ENCODE measurements around the gene NUP153. TPM values are rescaled to one million over a fixed set of nuclear protein-coding genes. Genes with fewer than 3 reads are reported as not detected.

The NUP153 gene
- total RNA-seq, 1 donor from 2014 or later, result 68.7 TPM

DNA sequence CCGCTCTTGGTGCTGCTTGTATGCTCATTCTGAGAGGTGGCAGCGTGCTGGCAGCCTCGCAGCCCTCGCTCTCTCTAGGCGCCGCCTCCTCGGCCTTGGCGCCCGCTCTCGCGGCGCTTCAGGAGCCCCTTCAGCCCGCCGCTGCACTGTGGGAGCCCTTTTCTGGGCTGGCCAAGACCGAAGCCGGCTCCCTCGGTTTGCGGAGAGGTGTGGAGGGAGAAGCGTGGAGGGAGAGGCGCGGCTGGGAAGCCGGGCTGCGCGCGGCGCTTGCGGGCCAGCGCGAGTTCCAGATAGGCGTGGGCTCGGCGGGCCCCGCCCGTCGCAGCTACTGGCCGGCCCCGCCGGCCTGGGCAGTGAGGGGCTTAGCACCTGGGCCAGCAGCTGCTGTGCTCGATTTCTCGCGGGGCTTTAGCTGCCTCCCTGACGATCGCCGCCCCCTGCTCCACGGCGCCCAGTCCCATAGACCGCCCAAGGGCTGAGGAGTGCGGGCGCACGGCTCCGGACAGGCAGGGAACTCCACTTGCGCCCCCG lies 126.1 kb downstream of the NUP153 start:
- Histone ChIP-seq H2AFZ (replicated peaks) (no peak overlapping the region), H3K9ac (no peak overlapping the region)

DNA sequence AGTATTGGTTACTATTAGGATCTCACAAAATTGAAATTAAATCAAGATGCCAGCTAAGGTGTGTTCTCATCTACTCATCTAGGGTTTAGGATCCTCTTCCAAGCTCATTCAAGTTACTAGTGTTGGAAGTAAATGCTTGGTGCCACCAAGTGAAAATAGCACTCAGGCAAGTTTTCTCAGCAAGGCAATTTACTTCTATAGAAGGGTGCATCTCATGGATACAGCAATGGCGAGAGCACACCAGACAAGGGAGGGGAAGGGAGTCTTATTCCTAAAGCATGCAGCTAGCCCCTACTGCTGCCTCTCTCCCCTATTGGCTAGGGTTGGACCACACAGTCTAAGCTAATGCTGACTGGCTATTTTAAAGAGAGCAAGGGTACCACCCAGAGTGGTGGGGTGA lies 129.7 kb downstream of the NUP153 start:
- Histone ChIP-seq H4K20me1 (ENCODE audit: low read depth) (no peaks in the 10 kb centered on the region), H3F3A (ENCODE audit: low read depth) (no peaks in the 10 kb centered on the region), H3K27ac (no peak overlapping the region), H3K9ac (no peak overlapping the region), H3K4me2 (no peak overlapping the region), H3K36me3 (no peaks in the 10 kb centered on the region), H3K79me2 (ENCODE audit: low read depth) (no peaks in the 10 kb centered on the region), H2AFZ (replicated peaks) (no peak overlapping the region), H3K4me3 (no peak overlapping the region), H3K27me3 (no peaks in the 10 kb centered on the region), H3K4me1 (no peaks in the 10 kb centered on the region), H3K9me3 (ENCODE audit: low read depth) (no peaks in the 10 kb centered on the region)
- Mint-ChIP-seq H3K9me3 (peaks cover 28% of the 10 kb centered on the region), H3K27me3 (ENCODE audit: insufficient read depth, low read depth) (no peaks in the 10 kb centered on the region), H3K4me3 (no peak overlapping the region), H3K36me3 (peaks cover 1% of the 10 kb centered on the region), H3K27ac (no peak overlapping the region), H3K4me1 (no peaks in the 10 kb centered on the region)
- no peak for TF ChIP-seq EZH2phosphoT487 (IDR thresholded peaks at IDR 0.05)
- no peak for DNase-seq (ENCODE audit: low spot score)

More for the DNA sequence above, 126.1 kb downstream of the NUP153 start:
- H3K4me3 Mint-ChIP-seq, result no peak overlapping the region
- no peaks in the 10 kb centered on the region for H3K36me3 Mint-ChIP-seq
- H4K20me1 ChIP-seq (ENCODE audit: low read depth), result no peaks in the 10 kb centered on the region
- TF ChIP-seq EZH2 (IDR thresholded peaks at IDR 0.05) (no peak), EZH2phosphoT487 (IDR thresholded peaks at IDR 0.05) (no peak), CTCF (IDR thresholded peaks at IDR 0.05) (no peak)
- DNase-seq (ENCODE audit: low spot score), result no peak
- no peaks in the 10 kb centered on the region for H3K27me3 ChIP-seq
- no peak overlapping the region for H3K4me2 ChIP-seq
- peaks cover 2% of the 10 kb centered on the region for H3K27me3 Mint-ChIP-seq (ENCODE audit: insufficient read depth, low read depth)
- no peak overlapping the region for H3K27ac Mint-ChIP-seq
- no peak overlapping the region for H3K4me3 ChIP-seq
- no peaks in the 10 kb centered on the region for H3K9me3 ChIP-seq (ENCODE audit: low read depth)
- no peaks in the 10 kb centered on the region for H3F3A ChIP-seq (ENCODE audit: low read depth)
- no peaks in the 10 kb centered on the region for H3K79me2 ChIP-seq (ENCODE audit: low read depth)
- no peak overlapping the region for H3K27ac ChIP-seq
- no peaks in the 10 kb centered on the region for H3K4me1 ChIP-seq
- H3K4me1 Mint-ChIP-seq, result peaks cover 4% of the 10 kb centered on the region
- H3K36me3 ChIP-seq, result no peaks in the 10 kb centered on the region
- H3K9me3 Mint-ChIP-seq, result peaks cover 13% of the 10 kb centered on the region

DNA sequence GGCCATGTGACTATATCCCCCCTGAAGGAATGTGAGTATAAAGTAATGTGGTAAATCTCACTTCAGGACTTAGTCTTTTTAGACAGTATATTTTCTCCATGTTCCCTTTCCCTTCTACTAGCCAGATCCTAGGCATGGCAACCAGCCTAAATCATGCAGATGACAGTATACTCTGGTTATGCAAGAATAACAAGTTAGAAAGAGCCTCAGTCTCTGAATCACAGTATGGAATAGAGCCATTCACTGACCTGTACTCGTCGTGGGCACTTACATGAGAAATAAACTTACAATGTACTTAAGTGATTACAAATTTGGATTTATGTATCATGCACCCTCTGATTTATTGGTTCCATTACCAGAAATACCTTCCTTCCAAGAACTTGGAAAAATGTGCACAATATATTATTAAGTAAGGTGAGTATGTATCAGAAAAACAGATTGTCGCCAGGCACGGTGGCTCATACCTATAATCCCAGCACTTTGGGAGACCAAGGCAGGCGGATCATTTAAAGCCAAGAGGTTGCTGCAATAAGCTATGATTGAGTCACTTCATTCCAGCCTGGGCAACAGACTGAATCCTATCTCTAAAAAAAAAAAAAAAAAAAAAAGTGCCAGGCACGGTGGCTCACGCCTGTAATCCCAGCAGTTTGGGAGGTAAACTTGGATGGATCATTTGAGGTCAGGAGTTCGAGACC lies 131.7 kb downstream of the NUP153 start:
- no peaks in the 10 kb centered on the region for H3F3A ChIP-seq (ENCODE audit: low read depth)
- no peak overlapping the region for H3K4me3 ChIP-seq
- H3K4me1 Mint-ChIP-seq, result no peaks in the 10 kb centered on the region
- H3K36me3 Mint-ChIP-seq, result peaks cover 1% of the 10 kb centered on the region
- no peak overlapping the region for H3K27ac Mint-ChIP-seq
- H3K9me3 Mint-ChIP-seq, result peaks cover 28% of the 10 kb centered on the region
- no peak overlapping the region for H2AFZ ChIP-seq (replicated peaks)
- H3K9ac ChIP-seq, result no peak overlapping the region
- H3K4me1 ChIP-seq, result no peaks in the 10 kb centered on the region
- no peaks in the 10 kb centered on the region for H3K27me3 Mint-ChIP-seq (ENCODE audit: insufficient read depth, low read depth)
- H4K20me1 ChIP-seq (ENCODE audit: low read depth), result no peaks in the 10 kb centered on the region
- TF ChIP-seq CTCF (IDR thresholded peaks at IDR 0.05), result no peak
- H3K27me3 ChIP-seq, result no peaks in the 10 kb centered on the region
- no peak for DNase-seq (ENCODE audit: low spot score)
- H3K9me3 ChIP-seq (ENCODE audit: low read depth), result no peaks in the 10 kb centered on the region
- no peak overlapping the region for H3K4me2 ChIP-seq
- H3K27ac ChIP-seq, result no peak overlapping the region
- H3K4me3 Mint-ChIP-seq, result no peak overlapping the region
- no peaks in the 10 kb centered on the region for H3K79me2 ChIP-seq (ENCODE audit: low read depth)
- no peaks in the 10 kb centered on the region for H3K36me3 ChIP-seq

GRCh38 chr6:17565399-17565798 lies 141.3 kb downstream of the NUP153 start:
- H3K36me3 Mint-ChIP-seq, result peaks cover 2% of the 10 kb centered on the region
- peaks cover 32% of the 10 kb centered on the region for H3K9me3 Mint-ChIP-seq

More at GRCh38 chr6:17565399-17565798, 141.3 kb downstream of the NUP153 start:
- Histone ChIP-seq H3K36me3 (no peaks in the 10 kb centered on the region), H3K4me2 (no peak overlapping the region), H3K79me2 (ENCODE audit: low read depth) (no peaks in the 10 kb centered on the region), H2AFZ (replicated peaks) (no peak overlapping the region), H3F3A (ENCODE audit: low read depth) (no peaks in the 10 kb centered on the region), H3K4me3 (no peak overlapping the region), H3K9ac (no peak overlapping the region), H3K9me3 (ENCODE audit: low read depth) (peaks cover 35% of the 10 kb centered on the region), H4K20me1 (ENCODE audit: low read depth) (no peaks in the 10 kb centered on the region), H3K27me3 (no peaks in the 10 kb centered on the region), H3K27ac (no peak overlapping the region), H3K4me1 (no peaks in the 10 kb centered on the region)
- Mint-ChIP-seq H3K4me1 (no peaks in the 10 kb centered on the region), H3K4me3 (no peak overlapping the region), H3K27me3 (ENCODE audit: insufficient read depth, low read depth) (peaks cover 4% of the 10 kb centered on the region), H3K27ac (no peak overlapping the region)
- no peak for TF ChIP-seq EZH2 (IDR thresholded peaks at IDR 0.05)
- no peak for TF ChIP-seq EZH2phosphoT487 (IDR thresholded peaks at IDR 0.05)
- TF ChIP-seq CTCF (IDR thresholded peaks at IDR 0.05), result no peak
- peak; percentile 9 for DNase-seq (ENCODE audit: low spot score)

All from neural progenitor cell (in vitro differentiated cells).